GM03348 (cell line): ENCODE data around the gene PCDHGC4.
A peak's percentile ranks its signal among the peaks of the same experiment; 100 is the strongest.

ENCODE experiments used
- DNase-seq: peaks from one replicate; pipeline ENCODE4 v3.0.0; 2012; ENCODE audit warnings: low spot score

PCDHGC4 gene

DNA sequence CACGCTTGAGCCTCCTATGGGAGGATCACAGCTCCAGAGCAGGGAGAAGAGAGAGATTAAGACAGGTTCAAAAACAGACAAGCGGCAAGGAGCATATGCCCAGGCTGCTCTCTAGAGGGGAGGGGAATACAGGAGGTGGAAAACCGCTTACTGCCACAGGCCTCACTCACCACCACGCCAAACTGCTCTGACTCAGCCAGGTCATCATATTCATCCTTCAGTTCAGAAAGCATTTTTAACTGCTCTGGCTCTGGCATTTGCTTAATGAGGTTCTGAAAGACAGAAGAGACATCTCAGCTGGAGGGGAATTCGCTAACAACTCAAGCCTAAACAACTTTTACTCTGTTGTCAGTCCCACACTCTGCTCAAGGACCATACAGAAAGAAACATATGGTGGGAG lies 44.2 kb downstream of the PCDHGC4 start:
- DNase-seq, result peak; percentile 74

DNA sequence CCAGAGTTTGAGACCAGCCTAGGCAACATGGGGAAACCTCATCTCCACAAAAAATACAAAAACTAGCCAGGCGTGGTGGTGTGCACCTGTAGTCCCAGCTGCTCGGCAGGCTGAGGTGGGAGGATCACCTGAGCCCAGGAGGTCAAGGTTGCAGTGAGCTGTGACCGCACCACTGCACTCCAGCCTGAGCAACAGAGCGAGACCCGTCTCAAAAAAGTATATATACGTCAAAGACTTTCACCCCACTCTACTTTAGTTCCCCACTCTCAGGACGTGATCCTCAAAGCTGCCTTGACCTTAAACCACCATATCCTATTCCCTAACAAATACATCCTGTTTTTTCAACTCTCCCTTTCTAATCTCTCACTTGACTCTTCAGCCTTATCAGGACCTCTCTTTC lies 45.0 kb downstream of the PCDHGC4 start:
- no peak for DNase-seq

- DNase-seq, result no peak
Observed at GRCh38 chr5:141532726-141533125, 47.9 kb downstream of the PCDHGC4 start.

- peak; percentile 16 for DNase-seq
Observed at GRCh38 chr5:141533897-141534296, 49.1 kb downstream of the PCDHGC4 start.

GRCh38 chr5:141534492-141535213 lies 49.8 kb downstream of the PCDHGC4 start:
- no peak for DNase-seq
